GM19328 (cell line): ENCODE data around the gene DLG5.
"Not testable (repeated sequence)": the region's sequence is repeated elsewhere in the genome, so short reads cannot be mapped to it uniquely, and the experiment has no call there.

Source experiments
- ATAC-seq: cut with Tn5 transposase; IDR thresholded peaks from one replicate; pipeline ENCODE4 v1.9.1; 2021; ENCODE audit warnings: mild to moderate bottlenecking, moderate library complexity; ENCODE audit not compliant: unreplicated experiment

DLG5 gene

DNA sequence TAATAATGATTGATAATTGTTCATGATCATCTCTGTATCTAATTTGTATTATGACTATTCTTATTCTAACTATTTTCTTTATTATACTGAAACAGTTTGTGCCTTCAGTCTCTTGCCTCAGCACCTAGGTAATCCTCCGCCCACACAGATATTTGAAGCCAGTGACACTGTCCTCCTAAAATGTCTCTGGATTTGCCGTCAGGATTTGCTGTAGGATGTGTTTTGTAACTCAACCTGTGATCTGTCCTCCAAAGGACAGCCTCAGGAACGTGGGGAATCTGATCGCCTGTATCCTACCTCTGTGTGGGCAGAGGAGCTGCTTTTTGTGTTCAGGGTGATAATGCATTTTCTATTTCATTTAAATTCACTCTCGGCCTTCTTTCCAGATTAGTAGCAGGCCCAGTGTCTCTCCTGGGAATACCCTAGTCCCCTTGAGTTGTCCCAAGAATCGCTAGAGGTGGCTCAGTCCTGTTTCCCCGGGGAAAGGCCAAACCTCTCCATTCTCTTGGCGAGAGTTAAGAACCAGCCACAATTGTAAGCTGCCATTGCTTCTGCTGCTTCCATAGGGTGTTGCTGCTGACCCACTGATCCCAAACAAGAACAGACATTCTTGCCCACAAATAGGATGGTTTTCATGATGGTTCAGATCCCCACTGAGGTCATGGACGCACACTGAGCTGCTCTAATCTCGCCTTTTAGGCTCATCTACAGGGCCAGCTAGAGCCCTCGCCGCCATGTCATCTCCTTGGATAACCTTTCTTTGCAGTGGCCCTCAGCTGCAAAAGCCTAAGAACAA is 152.7 kb downstream of the DLG5 start:
- ATAC-seq: no peak

DNA sequence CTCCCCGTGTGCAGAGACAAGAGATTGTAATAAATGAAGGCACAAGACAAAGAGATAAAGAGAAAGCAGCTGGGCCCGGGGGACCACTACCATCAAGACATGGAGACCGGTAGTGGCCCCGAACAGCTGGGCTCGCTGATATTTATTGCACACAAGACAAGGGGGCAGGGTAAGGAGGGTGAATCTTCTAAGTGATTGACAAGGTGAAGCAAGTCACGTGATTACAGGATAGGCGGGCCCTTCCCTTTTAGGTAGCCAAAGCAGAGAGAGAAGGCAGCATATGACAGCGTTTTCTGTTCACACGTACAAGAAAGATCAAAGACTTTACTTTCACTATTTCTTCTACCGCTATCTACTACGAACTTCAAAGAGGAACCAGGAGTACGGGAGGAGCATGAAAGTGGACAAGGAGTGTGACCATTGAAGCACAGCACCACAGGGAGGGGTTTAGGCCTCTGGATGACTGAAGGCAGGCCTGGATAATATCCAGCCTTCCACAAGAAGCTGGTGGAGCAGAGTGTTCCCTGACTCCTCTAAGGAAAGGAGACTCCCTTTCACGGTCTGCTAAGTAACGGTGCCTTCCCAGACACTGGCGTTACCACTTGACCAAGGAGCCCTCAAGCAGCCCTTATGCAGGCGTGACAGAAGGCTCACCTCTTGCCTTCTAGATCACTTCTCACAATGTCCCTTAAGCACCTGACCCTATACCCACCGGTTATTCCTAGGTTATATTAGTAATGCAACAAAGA is 153.5 kb downstream of the DLG5 start:
- ATAC-seq: not testable (repeated sequence)

DNA sequence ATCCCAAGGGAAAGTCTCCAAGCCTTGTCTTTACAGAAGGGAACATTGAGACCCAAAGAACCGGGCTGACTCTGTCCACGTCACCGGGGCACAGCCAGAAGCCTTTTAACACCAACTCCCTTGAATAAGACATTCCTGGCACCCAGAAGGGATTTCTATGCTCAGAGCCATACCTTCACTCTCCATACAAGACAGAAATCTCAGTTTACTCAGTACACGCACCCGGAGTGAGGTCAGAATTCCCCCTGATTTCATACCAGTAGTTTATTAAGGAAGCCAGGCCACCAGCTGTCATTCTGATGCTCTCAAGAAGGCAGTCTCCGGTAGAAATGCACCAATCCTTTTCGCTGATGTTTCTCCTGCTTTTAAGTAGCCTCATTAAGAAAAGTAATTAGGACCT is 154.7 kb downstream of the DLG5 start:
- no peak for ATAC-seq

DNA sequence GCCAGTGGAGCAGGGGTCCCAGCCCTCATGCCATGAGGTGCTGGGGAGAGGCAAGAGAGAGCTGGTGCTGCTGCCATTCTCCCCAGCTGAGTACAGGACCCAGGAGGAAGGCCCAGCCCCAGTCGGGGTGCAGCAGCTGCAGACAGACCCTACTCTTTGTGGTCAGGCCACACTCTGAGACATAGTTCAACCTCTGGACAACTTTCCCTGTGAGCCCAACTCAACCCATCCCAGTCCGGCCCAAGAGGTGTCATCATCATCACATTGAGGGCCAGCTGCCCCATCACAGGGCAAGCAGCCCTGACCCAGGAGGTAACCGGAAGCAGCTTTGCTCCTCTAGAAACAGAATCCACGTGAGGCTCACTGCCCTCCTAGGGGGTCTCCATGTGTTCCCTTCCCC is 155.1 kb downstream of the DLG5 start:
- ATAC-seq: no peak

DNA sequence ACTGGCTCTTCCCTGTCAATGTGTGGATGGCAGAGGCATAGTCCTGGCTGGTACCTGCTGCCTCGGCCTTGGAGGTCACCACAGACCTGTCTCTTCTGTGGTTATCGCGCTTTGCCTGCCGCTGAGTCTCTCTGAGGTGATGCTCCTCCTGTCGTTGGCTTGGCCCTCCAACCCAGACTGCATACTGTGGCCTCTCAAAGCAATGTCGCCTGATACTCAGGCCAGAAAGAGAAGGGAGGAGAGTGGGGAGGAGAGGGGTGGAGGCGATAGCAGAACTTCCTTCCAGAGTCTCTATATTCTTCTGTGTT is 155.7 kb downstream of the DLG5 start:
- ATAC-seq: no peak

DNA sequence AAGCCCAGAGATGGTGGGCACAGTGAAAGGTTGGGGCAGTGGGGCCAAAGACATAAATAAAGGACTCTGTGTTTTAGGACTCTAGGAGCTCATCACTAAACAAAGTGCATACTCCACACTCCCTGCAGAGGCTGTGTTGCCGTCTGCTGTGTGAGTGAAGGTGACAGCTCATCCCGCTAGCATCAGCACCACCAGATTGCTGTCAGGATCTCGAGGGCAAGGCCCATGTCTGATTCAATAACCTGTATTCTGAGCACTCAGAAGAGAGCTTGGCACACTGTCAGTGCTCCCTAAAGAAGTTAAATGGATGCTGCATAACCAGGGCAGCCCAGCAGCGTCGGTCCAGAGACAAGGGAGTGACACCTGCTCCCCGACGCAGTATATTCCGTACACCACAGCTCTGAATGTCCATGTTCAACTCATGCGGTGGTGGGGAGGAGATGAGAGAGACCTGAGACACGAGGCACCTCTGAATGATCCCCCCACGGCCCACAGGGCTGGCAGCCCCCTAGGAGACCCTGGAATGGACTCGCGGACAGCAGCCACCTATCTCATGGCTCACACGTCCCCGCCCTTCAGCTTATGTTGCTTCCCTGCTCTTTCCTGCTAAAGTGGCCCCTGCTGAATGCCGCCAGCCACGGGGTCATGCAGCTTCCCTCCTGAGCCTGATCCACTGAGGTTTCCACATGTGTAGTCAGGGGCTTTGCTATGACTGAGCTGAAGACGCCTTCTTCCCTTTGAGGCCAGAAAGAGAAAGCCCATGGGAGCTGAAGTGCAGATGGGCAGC is 156.3 kb downstream of the DLG5 start:
- ATAC-seq: no peak

DNA sequence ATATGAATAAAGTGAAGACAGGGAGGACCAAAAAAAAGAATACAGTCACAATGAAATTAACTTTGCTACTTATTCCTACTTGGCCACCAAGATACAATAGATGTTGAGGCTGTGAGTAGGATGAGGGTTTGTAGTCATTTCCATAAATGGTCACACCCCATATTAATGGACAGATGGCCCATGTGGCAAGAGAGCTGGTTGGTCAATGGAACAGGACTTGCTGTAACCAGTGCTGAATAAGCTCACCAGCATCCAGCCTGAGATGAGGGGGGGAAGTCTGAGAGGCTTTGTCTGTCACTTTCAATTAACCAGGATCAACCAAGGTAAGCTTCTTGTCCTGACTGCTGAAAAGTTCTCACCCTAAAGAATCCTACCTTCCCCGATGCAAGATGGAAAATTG is 158.5 kb downstream of the DLG5 start:
- no peak for ATAC-seq

DNA sequence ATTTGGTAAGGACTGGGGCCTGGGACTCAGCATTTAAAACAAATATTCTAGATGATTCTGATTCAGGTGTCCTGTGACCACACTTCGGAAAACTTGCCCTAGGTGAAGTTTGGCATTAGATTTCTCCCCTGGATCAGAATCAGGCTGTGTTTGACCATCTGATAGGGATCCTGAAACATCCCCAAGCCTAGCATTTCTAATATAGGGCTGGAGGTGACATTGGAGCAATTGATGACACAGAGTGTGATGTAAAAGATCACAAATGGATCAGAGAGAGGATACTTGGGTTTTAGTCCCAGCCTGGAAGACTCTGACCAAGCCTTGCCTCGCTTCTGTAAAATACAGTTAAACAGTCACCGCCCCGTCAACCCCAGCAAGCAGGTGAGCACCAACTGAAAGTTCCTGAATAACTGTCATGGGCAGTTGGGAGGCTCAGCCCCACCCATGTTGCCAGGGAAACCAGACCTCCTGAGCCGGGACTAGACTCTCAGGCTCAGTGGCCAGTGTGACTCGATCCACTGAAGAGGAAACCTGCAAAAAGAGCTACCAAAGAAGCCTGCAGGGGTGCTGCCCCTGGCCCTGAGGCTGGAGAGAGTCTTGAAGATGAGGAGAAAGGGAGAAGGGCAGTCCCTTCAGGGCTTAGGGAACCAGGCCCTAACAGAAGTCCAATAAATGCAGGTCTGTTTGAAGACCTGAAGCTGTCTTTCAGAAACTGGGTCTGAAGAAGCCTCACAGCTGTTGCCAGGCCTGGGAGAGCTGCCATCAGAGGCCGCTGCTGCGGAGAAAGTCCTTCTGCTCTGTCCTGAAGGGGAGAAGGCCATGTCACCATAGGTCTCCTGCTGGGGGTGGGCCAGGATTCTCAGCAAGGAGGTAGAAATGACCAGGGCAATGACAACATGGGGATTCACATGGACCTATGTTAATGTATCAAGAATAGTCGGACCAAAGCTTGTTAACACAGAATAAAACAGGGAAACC is 162.8 kb downstream of the DLG5 start:
- no peak for ATAC-seq

DNA sequence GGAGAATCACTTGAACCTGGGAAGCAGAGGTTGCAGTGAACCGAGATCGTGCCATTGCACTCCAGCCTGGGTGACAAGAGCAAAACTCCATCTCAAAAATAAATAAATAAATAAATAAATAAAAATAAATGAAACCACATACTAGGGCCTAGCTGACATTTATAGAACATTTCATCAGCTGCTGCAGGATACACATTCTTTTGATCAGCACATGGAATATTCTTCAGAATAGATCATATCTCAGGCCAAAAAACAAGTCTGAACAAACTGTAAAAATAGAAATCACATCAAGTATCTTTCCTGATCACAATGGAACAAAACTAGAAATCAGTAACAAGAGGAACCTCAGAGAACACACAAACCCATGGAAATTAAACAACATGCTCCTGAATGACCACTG is 168.1 kb downstream of the DLG5 start:
- not testable (repeated sequence) for ATAC-seq

DNA sequence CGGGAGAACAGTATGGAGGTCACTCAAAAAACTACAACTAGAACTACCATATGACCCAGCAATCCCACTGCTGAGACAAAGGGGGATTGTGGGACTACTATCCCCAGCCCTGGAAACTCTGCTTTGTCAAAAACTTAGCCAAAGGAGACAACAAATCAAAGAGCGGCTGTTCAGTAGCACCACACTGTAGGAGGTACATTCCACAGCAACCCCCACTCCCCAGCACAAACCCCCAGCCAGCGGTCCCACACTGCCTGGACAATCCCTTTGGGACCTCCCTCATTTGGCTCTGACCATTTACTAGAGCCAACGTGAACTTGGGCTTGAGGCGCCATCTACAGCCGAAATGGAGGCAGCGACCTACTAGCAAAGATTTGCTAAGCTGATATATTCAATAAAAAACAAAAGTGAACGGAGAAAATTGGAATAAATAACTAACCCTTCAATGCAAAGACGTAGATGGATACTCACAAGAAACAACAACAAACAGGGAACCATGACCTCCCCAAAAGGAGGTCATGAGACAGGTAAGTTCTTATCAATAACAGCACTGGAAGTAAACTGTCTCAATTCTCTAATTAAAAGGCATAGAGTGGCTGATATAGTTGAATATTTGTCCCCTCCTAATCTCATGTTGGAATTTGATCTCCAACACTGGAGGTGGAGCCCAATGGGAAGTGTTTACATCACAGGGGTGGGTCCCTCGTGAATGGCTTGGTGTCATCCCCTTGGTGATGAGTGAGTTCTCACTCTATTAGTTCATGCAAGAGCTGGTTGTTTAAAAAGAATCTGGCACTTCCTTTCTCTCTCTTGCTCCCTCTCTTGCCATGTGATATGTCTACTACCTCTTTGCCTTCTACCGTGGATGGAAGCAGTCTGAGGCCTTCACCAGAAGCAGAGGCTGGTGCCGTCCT is 170.0 kb downstream of the DLG5 start:
- ATAC-seq: no peak

DNA sequence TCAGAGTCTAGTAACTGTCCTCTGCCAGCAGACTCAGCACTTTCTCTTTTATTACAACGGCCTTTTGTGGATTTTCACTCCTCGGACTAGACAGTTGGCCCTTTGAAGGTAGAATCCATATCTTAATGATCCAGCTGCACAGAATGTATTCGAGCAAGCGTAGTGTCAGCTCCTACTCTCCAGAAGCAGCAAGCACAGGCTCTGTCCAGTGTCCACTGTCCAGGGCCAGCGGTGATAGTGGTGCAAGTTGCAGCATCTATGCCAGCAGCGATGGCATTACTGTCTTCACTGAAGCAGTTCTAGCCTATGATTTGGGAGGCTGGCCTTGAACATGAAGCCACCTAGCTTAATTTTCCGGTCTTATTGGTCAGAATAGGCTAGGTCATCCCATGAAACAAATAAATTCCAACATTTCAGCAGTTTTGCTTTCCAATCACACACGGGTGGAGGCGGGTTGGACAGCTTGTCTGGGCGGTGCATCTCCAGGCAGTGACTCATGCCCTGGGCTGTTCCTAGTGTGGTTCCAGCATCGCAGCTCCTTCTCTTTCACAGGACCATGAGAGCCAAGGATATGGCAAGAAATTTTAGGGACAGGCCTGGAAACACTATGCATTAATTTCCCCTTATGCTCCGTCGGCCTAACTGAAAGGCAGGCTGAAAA is 180.4 kb downstream of the DLG5 start:
- no peak for ATAC-seq

DNA sequence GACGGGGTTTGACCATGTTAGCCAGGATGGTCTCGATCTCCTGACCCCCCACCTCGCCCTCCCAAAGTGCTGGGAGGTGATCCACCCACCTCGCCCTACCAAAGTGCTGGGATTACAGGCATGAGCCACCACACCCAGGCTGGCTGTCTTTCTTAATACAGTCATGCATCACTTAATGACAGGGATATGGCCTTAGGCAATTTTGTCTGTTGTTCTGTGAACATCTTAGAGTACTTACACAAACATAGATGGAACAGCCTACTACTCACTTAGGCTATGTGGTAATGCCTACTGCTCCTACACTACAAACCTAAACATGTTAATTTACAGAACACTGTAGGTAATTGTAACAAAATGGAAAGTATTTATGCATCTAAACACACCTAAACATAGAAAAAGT is 182.3 kb downstream of the DLG5 start:
- no peak for ATAC-seq

DNA sequence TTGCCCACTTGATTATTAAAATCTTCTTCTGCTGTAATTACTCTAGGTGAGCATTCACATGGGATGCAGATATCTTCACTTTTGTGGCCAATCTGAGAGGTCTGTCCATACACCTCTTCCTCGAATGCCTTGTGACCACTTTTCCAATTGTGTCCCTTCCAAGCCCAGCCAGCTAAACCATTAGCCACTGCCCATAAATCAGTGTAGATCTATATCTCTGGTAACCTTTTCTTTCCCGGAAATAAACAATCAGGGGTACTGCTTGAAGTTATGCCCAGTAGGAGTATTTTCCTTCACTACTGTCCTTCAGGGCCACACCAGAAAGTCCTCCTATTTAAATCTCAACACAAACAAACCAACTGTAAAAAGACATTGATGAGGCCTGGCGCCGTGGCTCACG is 184.4 kb downstream of the DLG5 start:
- ATAC-seq: no peak

DNA sequence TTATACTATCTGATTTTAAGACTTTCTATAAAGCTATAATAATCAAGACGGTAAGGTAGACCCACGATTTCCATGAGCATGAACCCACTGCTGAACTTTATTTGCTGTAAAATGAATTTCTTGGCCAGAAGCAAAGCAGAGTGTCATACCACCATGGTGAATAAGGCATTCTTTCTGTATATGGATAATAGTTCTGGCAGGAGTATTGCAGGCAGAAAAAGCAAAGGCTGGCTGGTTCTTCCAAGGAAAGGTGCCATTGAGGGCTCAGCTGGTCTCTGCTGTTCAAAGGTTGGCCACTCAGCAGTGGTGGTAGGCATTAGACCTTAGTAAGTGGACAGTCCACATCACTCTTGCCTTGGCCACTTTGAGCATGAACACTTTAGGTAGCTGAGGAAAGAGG is 184.8 kb downstream of the DLG5 start:
- ATAC-seq: no peak
